ENCODE measurements around the gene MYH2. TPM values are rescaled to one million over a fixed set of nuclear protein-coding genes. Genes with fewer than 3 reads are reported as not detected.

MYH2 gene
- total RNA-seq, 2 donors from 2014 or later: 0.18 to 0.23 TPM

- TF ChIP-seq POLR2A (IDR thresholded peaks at IDR 0.05) (no peak), POLR2AphosphoS5 (IDR thresholded peaks at IDR 0.05) (no peak)
- TF ChIP-seq, protein P1, sequence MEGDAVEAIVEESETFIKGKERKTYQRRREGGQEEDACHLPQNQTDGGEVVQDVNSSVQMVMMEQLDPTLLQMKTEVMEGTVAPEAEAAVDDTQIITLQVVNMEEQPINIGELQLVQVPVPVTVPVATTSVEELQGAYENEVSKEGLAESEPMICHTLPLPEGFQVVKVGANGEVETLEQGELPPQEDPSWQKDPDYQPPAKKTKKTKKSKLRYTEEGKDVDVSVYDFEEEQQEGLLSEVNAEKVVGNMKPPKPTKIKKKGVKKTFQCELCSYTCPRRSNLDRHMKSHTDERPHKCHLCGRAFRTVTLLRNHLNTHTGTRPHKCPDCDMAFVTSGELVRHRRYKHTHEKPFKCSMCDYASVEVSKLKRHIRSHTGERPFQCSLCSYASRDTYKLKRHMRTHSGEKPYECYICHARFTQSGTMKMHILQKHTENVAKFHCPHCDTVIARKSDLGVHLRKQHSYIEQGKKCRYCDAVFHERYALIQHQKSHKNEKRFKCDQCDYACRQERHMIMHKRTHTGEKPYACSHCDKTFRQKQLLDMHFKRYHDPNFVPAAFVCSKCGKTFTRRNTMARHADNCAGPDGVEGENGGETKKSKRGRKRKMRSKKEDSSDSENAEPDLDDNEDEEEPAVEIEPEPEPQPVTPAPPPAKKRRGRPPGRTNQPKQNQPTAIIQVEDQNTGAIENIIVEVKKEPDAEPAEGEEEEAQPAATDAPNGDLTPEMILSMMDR (IDR thresholded peaks at IDR 0.05): no peak
- H3K27me3 ChIP-seq (replicated peaks; ENCODE audit: insufficient read depth): no peaks in the 10 kb centered on the region
- whole genome bisulfite sequencing: 96% methylated on average over 2 of the region's 2 CpGs
- H3K4me1 ChIP-seq (replicated peaks): no peaks in the 10 kb centered on the region
- no peaks in the 10 kb centered on the region for H3K9me3 ChIP-seq
- DNase-seq (ENCODE audit: low spot score): no peak
- intact Hi-C loops (cut with DNase I): no loop called here
- H3K4me3 ChIP-seq: no peak overlapping the region
- no peak overlapping the region for H3K27ac ChIP-seq
- no peaks in the 10 kb centered on the region for H3K36me3 ChIP-seq
Measured at GRCh38 chr17:10492004-10492403, 57.5 kb downstream of the MYH2 start.

- intact Hi-C loops (cut with DNase I): no loop called here
- H3K9me3 ChIP-seq: no peaks in the 10 kb centered on the region
- 89% methylated on average over 1 of the region's 1 CpG for WGBS
- H3K4me1 ChIP-seq (replicated peaks): no peaks in the 10 kb centered on the region
- DNase-seq (ENCODE audit: low spot score): no peak
- H3K27me3 ChIP-seq (replicated peaks; ENCODE audit: insufficient read depth): no peaks in the 10 kb centered on the region
- no peak overlapping the region for H3K27ac ChIP-seq
- no peaks in the 10 kb centered on the region for H3K36me3 ChIP-seq
- H3K4me3 ChIP-seq: no peak overlapping the region
- TF ChIP-seq POLR2AphosphoS5 (IDR thresholded peaks at IDR 0.05) (no peak), POLR2A (IDR thresholded peaks at IDR 0.05) (no peak)
- TF ChIP-seq, protein P1 (IDR thresholded peaks at IDR 0.05): no peak
Measured at GRCh38 chr17:10482252-10482651, 67.2 kb downstream of the MYH2 start.

DNA sequence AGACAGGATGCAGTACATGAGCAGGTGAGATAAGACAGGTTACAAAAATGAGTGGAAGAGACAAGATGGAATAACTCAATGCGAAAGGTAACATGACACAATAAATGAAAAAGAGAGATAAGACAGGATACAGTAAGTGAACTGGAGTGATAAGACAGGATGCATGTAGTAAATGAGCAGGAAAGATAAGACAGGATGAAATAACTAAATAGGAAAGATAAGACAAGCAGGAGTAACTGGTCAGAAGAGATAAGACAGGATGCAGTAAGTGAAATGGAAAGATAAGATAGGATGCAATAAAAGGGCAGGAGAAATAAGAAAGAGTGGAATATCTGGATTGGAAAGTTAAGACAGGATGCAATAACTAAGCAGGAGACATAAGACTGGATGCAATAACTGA is 71.8 kb downstream of the MYH2 start:
- intact Hi-C loops (cut with DNase I): no loop called here
- no peak for DNase-seq (ENCODE audit: low spot score)

GRCh38 chr17:10474536-10474935 is 74.9 kb downstream of the MYH2 start:
- DNase-seq (ENCODE audit: low spot score): no peak
- Histone ChIP-seq H3K27me3 (replicated peaks; ENCODE audit: insufficient read depth) (no peaks in the 10 kb centered on the region), H3K4me3 (no peak overlapping the region), H3K9me3 (no peaks in the 10 kb centered on the region), H3K4me1 (replicated peaks) (no peaks in the 10 kb centered on the region), H3K36me3 (no peaks in the 10 kb centered on the region), H3K27ac (no peak overlapping the region)
- no peak for TF ChIP-seq POLR2AphosphoS5 (IDR thresholded peaks at IDR 0.05)
- no peak for TF ChIP-seq POLR2A (IDR thresholded peaks at IDR 0.05)
- TF ChIP-seq, protein P1 (IDR thresholded peaks at IDR 0.05): no peak
- WGBS: 81% methylated on average over 4 of the region's 4 CpGs
- intact Hi-C loops (cut with DNase I): no loop called here

More for the DNA sequence above, 71.8 kb downstream of the MYH2 start:
- Histone ChIP-seq H3K27me3 (replicated peaks; ENCODE audit: insufficient read depth) (no peaks in the 10 kb centered on the region), H3K36me3 (no peaks in the 10 kb centered on the region), H3K4me3 (no peak overlapping the region), H3K27ac (no peak overlapping the region), H3K4me1 (replicated peaks) (no peaks in the 10 kb centered on the region), H3K9me3 (no peaks in the 10 kb centered on the region)
- no peak for TF ChIP-seq POLR2AphosphoS5 (IDR thresholded peaks at IDR 0.05)
- TF ChIP-seq POLR2A (IDR thresholded peaks at IDR 0.05): no peak
- TF ChIP-seq, protein P1 (IDR thresholded peaks at IDR 0.05): no peak
- WGBS: 58% methylated on average over 1 of the region's 1 CpG

DNA sequence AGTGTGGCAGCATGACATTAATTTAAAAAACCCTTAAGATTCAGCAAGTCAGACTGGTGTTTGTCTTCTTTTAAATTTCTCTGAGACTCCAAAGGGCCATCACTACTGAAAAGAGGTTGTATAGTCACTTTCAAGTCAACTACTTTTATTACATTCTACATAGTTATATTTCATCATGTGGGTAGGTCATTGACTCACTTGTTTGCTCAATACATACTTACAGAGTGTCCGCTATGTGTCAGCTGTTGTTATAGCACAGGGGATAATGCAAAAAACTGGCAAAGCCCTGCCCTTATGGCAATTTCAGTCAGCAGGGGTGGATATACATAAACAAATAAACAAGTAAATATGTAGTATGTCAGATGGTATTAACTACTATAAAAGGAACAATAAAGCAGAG is 77.6 kb downstream of the MYH2 start:
- 95% methylated on average over 1 of the region's 1 CpG for WGBS
- TF ChIP-seq POLR2A (IDR thresholded peaks at IDR 0.05) (no peak), POLR2AphosphoS5 (IDR thresholded peaks at IDR 0.05) (no peak)
- TF ChIP-seq, protein P1 (IDR thresholded peaks at IDR 0.05): no peak
- no peak overlapping the region for H3K4me3 ChIP-seq

More for the DNA sequence above, 77.6 kb downstream of the MYH2 start:
- Histone ChIP-seq H3K9me3 (no peaks in the 10 kb centered on the region), H3K27me3 (replicated peaks; ENCODE audit: insufficient read depth) (no peaks in the 10 kb centered on the region), H3K4me1 (replicated peaks) (no peaks in the 10 kb centered on the region), H3K27ac (no peak overlapping the region), H3K36me3 (no peaks in the 10 kb centered on the region)
- no peak for DNase-seq (ENCODE audit: low spot score)
- intact Hi-C loops (cut with DNase I): no loop called here
